GM18505 (cell line): ENCODE results near the gene RFWD3.

Source experiments
- ATAC-seq: cut with Tn5 transposase; IDR thresholded peaks from one replicate; pipeline ENCODE4 v1.9.1; 2021; ENCODE audit not compliant: unreplicated experiment
- POLR2A ChIP-seq: IDR thresholded peaks from 4 replicates; pipeline ENCODE4 v1.6.1; 2011; ENCODE audit warnings: borderline replicate concordance; ENCODE audit not compliant: insufficient read depth, insufficient read length; ENCODE audit errors: extremely low read depth

RFWD3 gene

GRCh38 chr16:74652249-74652648 is 14.4 kb downstream of the RFWD3 start:
- TF ChIP-seq POLR2A, result no peak

GRCh38 chr16:74651841-74652240 is 14.8 kb downstream of the RFWD3 start:
- TF ChIP-seq POLR2A, result no peak
- no peak for ATAC-seq

More at GRCh38 chr16:74652249-74652648, 14.4 kb downstream of the RFWD3 start:
- ATAC-seq, result no peak

- ATAC-seq, result no peak
Measured at GRCh38 chr16:74650966-74651567, 15.6 kb downstream of the RFWD3 start.

GRCh38 chr16:74649839-74650504 is 16.7 kb downstream of the RFWD3 start:
- ATAC-seq, result no peak

More at GRCh38 chr16:74650966-74651567, 15.6 kb downstream of the RFWD3 start:
- TF ChIP-seq POLR2A, result no peak

GRCh38 chr16:74641969-74642368 is 24.7 kb downstream of the RFWD3 start:
- no peak for ATAC-seq
- no peak for TF ChIP-seq POLR2A

More at GRCh38 chr16:74649839-74650504, 16.7 kb downstream of the RFWD3 start:
- no peak for TF ChIP-seq POLR2A

- ATAC-seq, result no peak
- no peak for TF ChIP-seq POLR2A
Measured at GRCh38 chr16:74637742-74638453, 28.8 kb downstream of the RFWD3 start.

GRCh38 chr16:74635303-74635702 is 31.4 kb downstream of the RFWD3 start:
- no peak for TF ChIP-seq POLR2A
- ATAC-seq, result no peak

- ATAC-seq, result no peak
- no peak for TF ChIP-seq POLR2A
Measured at GRCh38 chr16:74633686-74634085, 33.0 kb downstream of the RFWD3 start.

GRCh38 chr16:74627506-74628220 is 39.0 kb downstream of the RFWD3 start:
- TF ChIP-seq POLR2A, result no peak
- ATAC-seq, result no peak

- TF ChIP-seq POLR2A, result no peak
- ATAC-seq, result no peak
Measured at GRCh38 chr16:74626741-74627416, 39.8 kb downstream of the RFWD3 start.

GRCh38 chr16:74625500-74626350 is 41.0 kb downstream of the RFWD3 start:
- TF ChIP-seq POLR2A, result no peak
- ATAC-seq, result no peak

- TF ChIP-seq POLR2A, result no peak
- no peak for ATAC-seq
Measured at GRCh38 chr16:74623839-74624235, 42.8 kb downstream of the RFWD3 start.
